ENCODE measurements around the gene BHLHE41.

BHLHE41 gene

GRCh38 chr12:26124446-26125399 is at the start of gene BHLHE41:
TSS of gene BHLHE41 (minus strand) at chr12:26125037. CDS start at chr12:26124779, 258 bp downstream.
- DNase-seq: no peak

- DNase-seq: no peak
Observed at GRCh38 chr12:26172946-26173552, 48.2 kb upstream of the BHLHE41 start.

GRCh38 chr12:26172539-26172938 is 47.7 kb upstream of the BHLHE41 start:
- DNase-seq: no peak

- no peak for DNase-seq
Observed at GRCh38 chr12:26172013-26172412, 47.2 kb upstream of the BHLHE41 start.

GRCh38 chr12:26164118-26164517 is 39.3 kb upstream of the BHLHE41 start:
- no peak for DNase-seq

GRCh38 chr12:26162905-26163304 is 38.1 kb upstream of the BHLHE41 start:
- no peak for DNase-seq

GRCh38 chr12:26162174-26162573 is 37.3 kb upstream of the BHLHE41 start:
- DNase-seq: no peak

- DNase-seq: no peak
Observed at GRCh38 chr12:26158078-26158764, 33.4 kb upstream of the BHLHE41 start.

- DNase-seq: no peak
Observed at GRCh38 chr12:26157001-26157400, 32.2 kb upstream of the BHLHE41 start.

GRCh38 chr12:26156201-26156871 is 31.5 kb upstream of the BHLHE41 start:
- DNase-seq: no peak

GRCh38 chr12:26153421-26154154 is 28.8 kb upstream of the BHLHE41 start:
- no peak for DNase-seq

GRCh38 chr12:26152507-26153102 is 27.8 kb upstream of the BHLHE41 start:
- no peak for DNase-seq

GRCh38 chr12:26150736-26151450 is 26.1 kb upstream of the BHLHE41 start:
- DNase-seq: no peak

- no peak for DNase-seq
Observed at GRCh38 chr12:26149968-26150500, 25.2 kb upstream of the BHLHE41 start.

GRCh38 chr12:26148291-26148690 is 23.5 kb upstream of the BHLHE41 start:
- DNase-seq: no peak

- DNase-seq: no peak
Observed at GRCh38 chr12:26143291-26143690, 18.5 kb upstream of the BHLHE41 start.

GRCh38 chr12:26138860-26139259 is 14.0 kb upstream of the BHLHE41 start:
- DNase-seq: no peak

GRCh38 chr12:26136688-26137087 is 11.9 kb upstream of the BHLHE41 start:
- DNase-seq: no peak

GRCh38 chr12:26135571-26135970 is 10.7 kb upstream of the BHLHE41 start:
- no peak for DNase-seq

- no peak for DNase-seq
Observed at GRCh38 chr12:26135010-26135420, 10.2 kb upstream of the BHLHE41 start.

GRCh38 chr12:26134540-26134939 is 9.7 kb upstream of the BHLHE41 start:
- DNase-seq: no peak
